ENCODE measurements around the gene KLC3. TPM values are rescaled to one million over a fixed set of nuclear protein-coding genes. Genes with fewer than 3 reads are reported as not detected.
A peak's percentile ranks its signal among the peaks of the same experiment; 100 is the strongest.

Gene KLC3
- total RNA-seq, 2 donors from 2014 or later = 3.6 to 4.8 TPM

DNA sequence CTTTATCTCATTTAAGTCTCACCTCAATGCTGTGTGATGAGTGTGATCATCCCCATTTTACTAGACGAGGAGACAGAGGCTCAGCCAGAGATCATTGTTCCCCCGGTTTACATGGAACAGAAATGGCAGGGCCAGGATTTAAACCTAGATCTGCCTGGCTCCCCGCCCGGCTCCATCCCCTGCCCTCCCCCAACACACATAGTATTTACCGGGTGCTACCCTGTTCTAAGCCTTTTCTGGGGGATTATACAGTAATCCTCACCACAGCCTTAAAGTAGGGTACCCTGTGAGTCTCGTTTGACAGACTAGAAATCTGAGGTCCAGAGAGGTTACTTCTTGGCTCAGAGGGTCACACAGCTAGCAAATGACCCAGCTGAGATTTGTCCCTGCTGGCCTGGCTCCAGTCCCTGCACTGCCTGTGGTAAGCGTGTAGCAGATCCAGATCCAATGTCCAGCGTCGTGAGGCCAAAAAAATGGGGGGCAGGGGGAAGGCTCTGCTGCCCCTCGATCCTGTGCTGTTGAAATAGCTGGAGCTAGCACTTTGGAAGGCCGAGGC is 3.8 kb upstream of the KLC3 start:
- no peaks in the 10 kb centered on the region for H3K36me3 ChIP-seq (ENCODE audit: control insufficient read depth, insufficient read depth, low read length)
- H3K9me3 Mint-ChIP-seq = no peaks in the 10 kb centered on the region
- peaks cover 15% of the 10 kb centered on the region for H3K27me3 ChIP-seq (ENCODE audit: control insufficient read depth, insufficient read depth, low read length, poor library complexity, severe bottlenecking)
- 87 to 89% methylated on average over 8 to 11 of the region's 11 CpGs for WGBS, 2 experiments (ENCODE audit: insufficient coverage in 1 of 2, insufficient read length in 1 of 2)
- H3K27ac ChIP-seq (ENCODE audit: low read depth, low read length) = no peak overlapping the region
- no peak for DNase-seq
- H3K27me3 Mint-ChIP-seq (ENCODE audit: insufficient read depth) = peaks cover 14% of the 10 kb centered on the region
- no peaks in the 10 kb centered on the region for H3K9me3 ChIP-seq (ENCODE audit: control insufficient read depth, low read length)
- H3K4me1 Mint-ChIP-seq = peaks cover 4% of the 10 kb centered on the region
- H3K9ac ChIP-seq (ENCODE audit: extremely low read depth, low read length, poor library complexity, severe bottlenecking) = no peak overlapping the region
- H3K27ac Mint-ChIP-seq = no peak overlapping the region
- H3K36me3 Mint-ChIP-seq (ENCODE audit: low read depth) = no peaks in the 10 kb centered on the region
- H3K4me1 ChIP-seq (ENCODE audit: control insufficient read depth, insufficient read depth, low read length) = no peaks in the 10 kb centered on the region
- no peak overlapping the region for H3K4me3 Mint-ChIP-seq
- H3K4me3 ChIP-seq (ENCODE audit: low read length) = no peak overlapping the region
- TF ChIP-seq, protein P1, sequence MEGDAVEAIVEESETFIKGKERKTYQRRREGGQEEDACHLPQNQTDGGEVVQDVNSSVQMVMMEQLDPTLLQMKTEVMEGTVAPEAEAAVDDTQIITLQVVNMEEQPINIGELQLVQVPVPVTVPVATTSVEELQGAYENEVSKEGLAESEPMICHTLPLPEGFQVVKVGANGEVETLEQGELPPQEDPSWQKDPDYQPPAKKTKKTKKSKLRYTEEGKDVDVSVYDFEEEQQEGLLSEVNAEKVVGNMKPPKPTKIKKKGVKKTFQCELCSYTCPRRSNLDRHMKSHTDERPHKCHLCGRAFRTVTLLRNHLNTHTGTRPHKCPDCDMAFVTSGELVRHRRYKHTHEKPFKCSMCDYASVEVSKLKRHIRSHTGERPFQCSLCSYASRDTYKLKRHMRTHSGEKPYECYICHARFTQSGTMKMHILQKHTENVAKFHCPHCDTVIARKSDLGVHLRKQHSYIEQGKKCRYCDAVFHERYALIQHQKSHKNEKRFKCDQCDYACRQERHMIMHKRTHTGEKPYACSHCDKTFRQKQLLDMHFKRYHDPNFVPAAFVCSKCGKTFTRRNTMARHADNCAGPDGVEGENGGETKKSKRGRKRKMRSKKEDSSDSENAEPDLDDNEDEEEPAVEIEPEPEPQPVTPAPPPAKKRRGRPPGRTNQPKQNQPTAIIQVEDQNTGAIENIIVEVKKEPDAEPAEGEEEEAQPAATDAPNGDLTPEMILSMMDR (conservative IDR thresholded peaks at IDR 0.05) = no peak

DNA sequence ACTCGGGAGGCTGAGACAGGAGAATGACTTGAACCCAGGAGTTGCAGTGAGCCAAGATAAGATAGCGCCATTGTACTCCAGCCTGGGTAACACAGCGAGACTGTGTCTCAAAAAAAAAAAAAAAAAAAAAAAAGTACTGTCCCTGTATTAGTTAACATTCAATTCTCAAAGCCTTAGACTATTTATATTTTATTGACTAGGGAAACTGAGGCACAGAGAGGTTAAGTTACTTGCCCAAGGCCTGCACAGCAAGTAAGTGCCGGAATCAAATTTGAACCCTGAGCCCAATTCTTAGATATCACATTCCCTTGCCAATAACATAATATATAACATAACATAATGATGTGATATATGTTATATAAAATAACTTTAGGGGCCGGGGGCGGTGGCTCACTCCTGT is 921 bp upstream of the KLC3 start:
- WGBS, 2 experiments (ENCODE audit: insufficient coverage in 1 of 2, insufficient read length in 1 of 2) = 81 to 84% methylated on average over 3 to 5 of the region's 6 CpGs
- Histone ChIP-seq H3K9me3 (ENCODE audit: control insufficient read depth, low read length) (no peaks in the 10 kb centered on the region), H3K9ac (ENCODE audit: extremely low read depth, low read length, poor library complexity, severe bottlenecking) (no peak overlapping the region), H3K36me3 (ENCODE audit: control insufficient read depth, insufficient read depth, low read length) (no peaks in the 10 kb centered on the region), H3K27ac (ENCODE audit: low read depth, low read length) (no peak overlapping the region), H3K27me3 (ENCODE audit: control insufficient read depth, insufficient read depth, low read length, poor library complexity, severe bottlenecking) (peaks cover 20% of the 10 kb centered on the region), H3K4me3 (ENCODE audit: low read length) (no peak overlapping the region), H3K4me1 (ENCODE audit: control insufficient read depth, insufficient read depth, low read length) (no peaks in the 10 kb centered on the region)
- DNase-seq = no peak
- no peaks in the 10 kb centered on the region for H3K36me3 Mint-ChIP-seq (ENCODE audit: low read depth)
- H3K4me3 Mint-ChIP-seq = no peak overlapping the region
- TF ChIP-seq, protein P1 (conservative IDR thresholded peaks at IDR 0.05) = no peak
- no peaks in the 10 kb centered on the region for H3K9me3 Mint-ChIP-seq
- H3K27me3 Mint-ChIP-seq (ENCODE audit: insufficient read depth) = peaks cover 13% of the 10 kb centered on the region
- H3K27ac Mint-ChIP-seq = no peak overlapping the region
- H3K4me1 Mint-ChIP-seq = peaks cover 4% of the 10 kb centered on the region

DNA sequence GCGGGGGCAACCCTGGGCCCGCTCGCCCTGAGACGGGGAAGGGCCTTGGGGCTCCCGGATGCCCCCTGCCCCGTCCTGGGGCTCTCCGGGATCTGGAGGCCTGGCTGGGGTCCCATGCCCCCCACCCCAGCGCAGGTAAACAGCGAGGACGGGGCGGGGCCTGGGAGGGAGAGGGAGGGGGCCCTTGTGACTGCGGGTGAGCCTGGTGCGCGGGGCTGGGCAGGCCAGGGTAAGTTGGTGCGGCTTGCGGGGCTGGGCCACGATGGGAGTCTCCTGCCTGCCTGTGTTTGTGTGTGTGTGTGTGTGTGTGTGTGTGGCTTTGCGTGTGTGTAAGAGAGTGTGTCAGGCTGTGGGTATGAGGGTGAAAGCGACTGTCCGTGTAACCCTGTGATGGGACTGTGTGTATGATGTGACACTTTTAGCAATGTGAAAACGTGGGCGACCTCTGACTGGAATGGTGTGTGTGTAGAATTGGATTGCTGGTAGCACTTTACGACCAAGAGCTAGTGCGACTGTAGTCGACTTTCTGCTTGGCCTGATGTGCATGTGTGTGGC is 426 bp downstream of the KLC3 start:
- H3K36me3 Mint-ChIP-seq (ENCODE audit: low read depth) = no peaks in the 10 kb centered on the region
- no peak overlapping the region for H3K27ac ChIP-seq (ENCODE audit: low read depth, low read length)
- H3K9me3 Mint-ChIP-seq = no peaks in the 10 kb centered on the region
- peaks cover 20% of the 10 kb centered on the region for H3K27me3 ChIP-seq (ENCODE audit: control insufficient read depth, insufficient read depth, low read length, poor library complexity, severe bottlenecking)
- H3K36me3 ChIP-seq (ENCODE audit: control insufficient read depth, insufficient read depth, low read length) = no peaks in the 10 kb centered on the region
- H3K4me3 ChIP-seq (ENCODE audit: low read length) = peak overlapping the region; percentile 70
- H3K4me1 Mint-ChIP-seq = peaks cover 4% of the 10 kb centered on the region
- no peak overlapping the region for H3K27ac Mint-ChIP-seq
- H3K27me3 Mint-ChIP-seq (ENCODE audit: insufficient read depth) = peaks cover 13% of the 10 kb centered on the region
- no peaks in the 10 kb centered on the region for H3K9me3 ChIP-seq (ENCODE audit: control insufficient read depth, low read length)
- peak overlapping the region; percentile 25 for H3K9ac ChIP-seq (ENCODE audit: extremely low read depth, low read length, poor library complexity, severe bottlenecking)
- no peak overlapping the region for H3K4me3 Mint-ChIP-seq
- peak; percentile 81 for DNase-seq
- H3K4me1 ChIP-seq (ENCODE audit: control insufficient read depth, insufficient read depth, low read length) = no peaks in the 10 kb centered on the region
- WGBS, 2 experiments (ENCODE audit: insufficient coverage in 1 of 2, insufficient read length in 1 of 2) = 28 to 42% methylated on average over 11 to 25 of the region's 25 CpGs
- TF ChIP-seq, protein P1 (conservative IDR thresholded peaks at IDR 0.05) = no peak
